ENCODE data around the gene PIGV. TPM values are rescaled to one million over a fixed set of nuclear protein-coding genes. Genes with fewer than 3 reads are reported as not detected.

Gene PIGV
- 10 to 100 TPM in 1 of 2 donors, 1 to 10 TPM in 1; 6.4 to 13.8 TPM for total RNA-seq

GRCh38 chr1:26787706-26788514 lies at the start of gene PIGV:
Gene PIGV, plus strand, starts transcription at chr1:26787950. Its CDS starts 2,866 bp downstream, at chr1:26790816.
- Histone ChIP-seq H3K36me3 (no peaks in the 10 kb centered on the region), H3K9me3 (no peaks in the 10 kb centered on the region), H3K4me1 (peaks cover 0 to 70% of the 10 kb centered on the region in 2 donors), H3K4me3 (peak within 1 kb of the TSS; percentile 56 to 68), H3K27me3 (no peaks in the 10 kb centered on the region), H3K27ac (peak within 1 kb of the TSS; percentile 99 to 100)
- DNase-seq (ENCODE audit: low spot score), result peak; percentile 84
- TF ChIP-seq CTCF (IDR thresholded peaks at IDR 0.05), result peak in 1 of 2 donors; percentile 29

GRCh38 chr1:26739329-26739914 lies 48.3 kb upstream of the PIGV start:
- Histone ChIP-seq H3K27ac (no peak overlapping the region), H3K27me3 (no peaks in the 10 kb centered on the region), H3K4me1 (peaks cover 0 to 40% of the 10 kb centered on the region in 2 donors), H3K4me3 (no peak overlapping the region), H3K9me3 (no peaks in the 10 kb centered on the region), H3K36me3 (peaks cover 43% of the 10 kb centered on the region)
- no peak for DNase-seq (ENCODE audit: low spot score)
- TF ChIP-seq CTCF (IDR thresholded peaks at IDR 0.05), result no peak

GRCh38 chr1:26740023-26740634 lies 47.6 kb upstream of the PIGV start:
- DNase-seq (ENCODE audit: low spot score), result no peak
- Histone ChIP-seq H3K4me1 (peaks cover 0 to 43% of the 10 kb centered on the region in 2 donors), H3K36me3 (peaks cover 41% of the 10 kb centered on the region), H3K27ac (no peak overlapping the region), H3K27me3 (no peaks in the 10 kb centered on the region), H3K9me3 (no peaks in the 10 kb centered on the region), H3K4me3 (no peak overlapping the region)
- TF ChIP-seq CTCF (IDR thresholded peaks at IDR 0.05), result no peak

- Histone ChIP-seq H3K27me3 (no peaks in the 10 kb centered on the region), H3K36me3 (peaks cover 44% of the 10 kb centered on the region), H3K4me3 (no peak overlapping the region), H3K9me3 (no peaks in the 10 kb centered on the region), H3K27ac (no peak overlapping the region), H3K4me1 (peaks cover 0 to 52% of the 10 kb centered on the region in 2 donors)
- no peak for DNase-seq (ENCODE audit: low spot score)
- no peak for TF ChIP-seq CTCF (IDR thresholded peaks at IDR 0.05)
Observed at GRCh38 chr1:26740952-26741351, 46.8 kb upstream of the PIGV start.

GRCh38 chr1:26743426-26744059 lies 44.2 kb upstream of the PIGV start:
- no peak for DNase-seq (ENCODE audit: low spot score)
- no peak for TF ChIP-seq CTCF (IDR thresholded peaks at IDR 0.05)
- Histone ChIP-seq H3K4me1 (peaks cover 0 to 73% of the 10 kb centered on the region in 2 donors), H3K27ac (peak overlapping the region; percentile 76 to 80), H3K4me3 (no peak overlapping the region), H3K27me3 (no peaks in the 10 kb centered on the region), H3K9me3 (no peaks in the 10 kb centered on the region), H3K36me3 (peaks cover 35% of the 10 kb centered on the region)
